SK-N-MC (cell line): ENCODE results near the gene TMEM144.
"Not testable (repeated sequence)": the region's sequence is repeated elsewhere in the genome, so short reads cannot be mapped to it uniquely, and the experiment has no call there.

ENCODE experiments used
- DNase-seq: peaks from one replicate; pipeline ENCODE4 v3.0.0-alpha.2; 2011; ENCODE audit warnings: low read depth, low spot score
- H3K27ac ChIP-seq: fragments of 200-600 bp; sonication (generic); 2 replicates; pipeline ENCODE4 v1.5.1; 2016; ENCODE audit warnings: mixed run types
- H3K36me3 ChIP-seq: fragments of 200-600 bp; sonication (generic); 2 replicates; pipeline ENCODE4 v1.6.1; 2017; ENCODE audit warnings: antibody characterized with exemption, low read length, mixed read lengths; ENCODE audit not compliant: insufficient read depth
- H3K4me3 ChIP-seq: fragments of 200-600 bp; sonication (generic); 2 replicates; pipeline ENCODE4 v1.5.1; 2016
- H3K9ac ChIP-seq: fragments of 200-600 bp; sonication (generic); 2 replicates; pipeline ENCODE4 v1.8.0; 2017; ENCODE audit warnings: mixed run types, mixed read lengths; ENCODE audit not compliant: insufficient read length
- H3K9me3 ChIP-seq: fragments of 200-600 bp; sonication (generic); 2 replicates; pipeline ENCODE4 v1.6.1; 2017; ENCODE audit warnings: low read depth, mild to moderate bottlenecking, antibody characterized with exemption, low read length, moderate library complexity, mixed read lengths
- EZH2 ChIP-seq: fragments of 200-600 bp; sonication (generic); IDR thresholded peaks from one replicate; pipeline ENCODE4 v1.6.1; 2017; ENCODE audit warnings: antibody characterized with exemption
- FOXP2 ChIP-seq: optimal IDR thresholded peaks from 2 replicates; pipeline ENCODE3; 2011; ENCODE audit warnings: mild to moderate bottlenecking, moderate library complexity; ENCODE audit not compliant: insufficient read depth; ENCODE audit errors: extremely low read length, control extremely low read depth
- POLR2AphosphoS5 ChIP-seq: IDR thresholded peaks from 2 replicates; pipeline ENCODE4 v1.6.1; 2012; ENCODE audit warnings: mild to moderate bottlenecking, low read depth, low read length, borderline replicate concordance

Gene TMEM144

DNA sequence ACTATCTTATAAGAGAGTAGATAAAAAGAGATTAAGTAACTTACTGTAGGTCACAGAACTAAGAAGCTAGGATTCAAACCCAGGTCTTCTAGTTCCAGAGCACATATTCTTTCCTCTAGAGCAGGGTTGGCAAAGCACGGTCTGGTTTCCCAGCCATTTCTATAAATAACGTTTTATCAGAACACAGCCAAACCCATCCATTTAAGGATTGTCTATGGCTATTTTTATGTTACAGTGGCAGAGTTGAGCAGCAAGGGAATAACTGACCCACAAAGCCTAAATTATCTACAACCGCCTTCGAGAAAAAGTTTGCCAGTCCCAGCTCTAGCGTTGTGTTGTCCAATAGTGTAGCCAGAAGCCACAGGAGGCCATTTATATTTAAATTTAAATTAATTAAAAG, 7.5 kb downstream of the TMEM144 start:
- no peak overlapping the region for H3K9ac ChIP-seq
- H3K9me3 ChIP-seq = no peaks in the 10 kb centered on the region
- no peaks in the 10 kb centered on the region for H3K36me3 ChIP-seq
- TF ChIP-seq FOXP2 (no peak), EZH2 (no peak), POLR2AphosphoS5 (no peak)
- H3K27ac ChIP-seq = no peak overlapping the region
- no peak for DNase-seq
- H3K4me3 ChIP-seq = no peak overlapping the region

GRCh38 chr4:158219623-158220022, 9.3 kb downstream of the TMEM144 start:
- H3K27ac ChIP-seq = no peak overlapping the region
- H3K4me3 ChIP-seq = no peak overlapping the region
- TF ChIP-seq POLR2AphosphoS5 (no peak), EZH2 (no peak)
- H3K9me3 ChIP-seq = no peaks in the 10 kb centered on the region
- H3K9ac ChIP-seq = no peak overlapping the region
- no peak for DNase-seq
- H3K36me3 ChIP-seq = no peaks in the 10 kb centered on the region

DNA sequence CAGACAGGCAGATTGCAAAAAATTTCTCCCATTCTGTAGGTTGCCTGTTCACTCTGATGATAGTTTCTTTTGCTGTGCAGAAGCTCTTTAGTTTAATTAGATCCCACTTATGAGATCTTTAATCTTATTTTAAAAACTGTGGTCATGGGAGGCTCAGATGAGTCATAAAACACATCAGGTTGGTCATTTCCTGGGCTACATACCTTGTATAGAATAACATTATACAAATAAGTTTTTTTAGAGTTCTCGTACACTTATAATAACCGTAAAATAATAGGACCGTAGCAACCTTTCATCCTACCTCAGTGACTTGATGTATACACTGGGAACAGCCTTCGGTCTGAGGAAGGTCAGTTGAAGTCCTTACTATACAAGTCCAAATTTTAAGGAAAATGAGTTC, 14.0 kb downstream of the TMEM144 start:
- DNase-seq, H3K27ac ChIP-seq, H3K9me3 ChIP-seq, H3K9ac ChIP-seq, H3K36me3 ChIP-seq, H3K4me3 ChIP-seq: not testable (repeated sequence)

DNA sequence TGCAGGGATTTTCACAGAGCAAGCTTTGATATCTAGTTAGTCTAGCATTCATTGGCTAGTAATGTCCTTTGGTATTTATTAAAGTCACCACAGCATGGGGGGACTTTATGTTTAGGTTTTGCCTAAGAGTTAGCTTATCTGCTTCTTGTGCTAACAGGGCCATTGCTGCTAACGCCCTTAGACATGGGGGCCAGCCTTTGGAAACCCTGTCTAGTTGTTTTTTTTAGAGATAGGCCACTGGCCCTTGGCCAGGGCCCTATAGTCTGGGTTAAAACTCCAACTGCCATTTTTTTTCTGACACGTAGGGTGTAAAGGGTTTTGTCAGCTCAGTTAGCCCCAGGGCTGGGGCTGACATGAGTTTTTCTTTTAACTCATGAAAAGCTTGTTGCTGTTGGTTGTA, 14.7 kb downstream of the TMEM144 start:
- not testable (repeated sequence) for H3K9ac ChIP-seq, H3K4me3 ChIP-seq, H3K27ac ChIP-seq, DNase-seq, H3K9me3 ChIP-seq, H3K36me3 ChIP-seq

- not testable (repeated sequence) for H3K36me3 ChIP-seq, H3K9ac ChIP-seq, H3K27ac ChIP-seq, H3K4me3 ChIP-seq, H3K9me3 ChIP-seq, DNase-seq
Observed at GRCh38 chr4:158227880-158228279, 17.6 kb downstream of the TMEM144 start.

DNA sequence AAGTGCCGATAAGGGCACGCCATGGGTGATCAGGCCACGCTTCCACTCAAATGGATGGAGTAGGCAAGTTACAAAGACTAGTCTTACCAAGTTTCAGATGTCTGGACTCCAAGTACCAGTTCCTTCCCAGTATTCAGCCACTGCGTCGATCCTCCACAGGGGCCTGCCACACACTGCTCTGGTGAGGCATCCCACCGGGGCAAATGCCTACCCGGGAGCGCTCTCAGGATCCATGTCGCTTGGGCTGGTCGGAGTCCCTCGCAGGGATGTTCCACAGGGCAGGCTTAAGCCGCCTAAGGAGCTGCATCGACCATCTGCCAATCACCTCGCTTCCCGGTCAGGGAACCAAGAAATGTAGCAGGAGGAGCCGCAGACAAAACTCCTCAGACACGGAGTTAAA, 18.1 kb downstream of the TMEM144 start:
- DNase-seq, H3K36me3 ChIP-seq, H3K9ac ChIP-seq, H3K27ac ChIP-seq, H3K9me3 ChIP-seq, H3K4me3 ChIP-seq: not testable (repeated sequence)

- TF ChIP-seq FOXP2 (no peak), POLR2AphosphoS5 (no peak), EZH2 (no peak)
- Histone ChIP-seq H3K27ac (no peak overlapping the region), H3K9ac (no peak overlapping the region), H3K9me3 (no peaks in the 10 kb centered on the region), H3K36me3 (no peaks in the 10 kb centered on the region), H3K4me3 (no peak overlapping the region)
- no peak for DNase-seq
Observed at GRCh38 chr4:158229768-158230167, 19.5 kb downstream of the TMEM144 start.

- H3K9me3 ChIP-seq = no peaks in the 10 kb centered on the region
- no peak overlapping the region for H3K27ac ChIP-seq
- H3K4me3 ChIP-seq = no peak overlapping the region
- no peak overlapping the region for H3K9ac ChIP-seq
- H3K36me3 ChIP-seq = no peaks in the 10 kb centered on the region
- DNase-seq = peak; percentile 12
- TF ChIP-seq EZH2 = no peak
- no peak for TF ChIP-seq FOXP2
- TF ChIP-seq POLR2AphosphoS5 = no peak
Observed at GRCh38 chr4:158234671-158235070, 24.4 kb downstream of the TMEM144 start.

DNA sequence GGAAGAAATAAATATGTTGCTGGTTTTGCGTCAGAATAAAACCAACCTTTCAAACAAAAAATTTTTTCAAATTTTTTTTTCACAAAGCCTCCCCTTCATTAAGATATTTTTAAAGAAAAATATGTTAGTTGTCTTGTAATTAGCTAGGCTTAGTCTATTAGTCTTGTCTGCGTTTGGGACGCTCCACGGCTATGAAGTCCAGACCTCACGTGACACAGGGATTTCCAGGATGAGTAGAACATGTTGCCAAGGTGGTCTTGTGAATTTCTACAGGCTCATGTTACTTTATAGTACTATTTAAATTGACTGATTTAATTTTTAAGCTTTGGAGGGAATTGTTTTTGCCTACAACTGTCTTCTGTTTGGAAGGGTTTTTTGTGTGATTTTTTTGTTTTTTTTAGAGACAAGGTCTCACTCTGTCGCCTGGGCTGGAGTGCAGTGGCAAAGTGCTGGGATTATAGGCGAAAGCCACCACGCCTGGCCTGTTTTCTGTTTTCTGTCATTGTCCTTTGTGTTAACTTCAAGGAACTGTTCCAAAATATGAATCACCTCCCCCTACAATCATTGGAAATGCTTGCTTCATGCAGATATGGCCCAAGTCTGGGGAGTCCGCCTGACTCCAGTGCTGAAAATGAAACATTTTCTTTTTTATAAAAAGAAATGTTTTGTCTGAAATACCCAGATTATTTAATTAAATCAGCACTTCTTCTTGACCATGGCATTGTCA, 26.2 kb downstream of the TMEM144 start:
- Histone ChIP-seq H3K36me3 (no peaks in the 10 kb centered on the region), H3K4me3 (no peak overlapping the region), H3K9ac (no peak overlapping the region), H3K27ac (no peak overlapping the region), H3K9me3 (no peaks in the 10 kb centered on the region)
- TF ChIP-seq POLR2AphosphoS5 (no peak), FOXP2 (no peak), EZH2 (no peak)
- no peak for DNase-seq

GRCh38 chr4:158238575-158238974, 28.3 kb downstream of the TMEM144 start:
- Histone ChIP-seq H3K9me3 (no peaks in the 10 kb centered on the region), H3K9ac (no peak overlapping the region), H3K4me3 (no peak overlapping the region), H3K36me3 (no peaks in the 10 kb centered on the region), H3K27ac (no peak overlapping the region)
- no peak for DNase-seq
- TF ChIP-seq EZH2 = no peak
- TF ChIP-seq POLR2AphosphoS5 = no peak
- TF ChIP-seq FOXP2 = no peak
